Body of pancreas (tissue), 4 donors: ENCODE measurements around the gene CAMK2N2.

Experiments
- POLR2A ChIP-seq, 3 donors: fragments of 450-650 bp; IDR thresholded peaks; one replicate each; pipeline ENCODE4 v1.6.1; 2016; ENCODE audit warnings: antibody characterized with exemption in 3 of 3, mild to moderate bottlenecking in 2 of 3
- TF ChIP-seq, protein P1 (sequence below), 7 experiments: fragments of 450-650 bp in 4 of 7; fragments of 200-600 bp in 3 of 7; sonication (generic) in 3 of 7; IDR thresholded peaks; one replicate each; pipeline ENCODE4 v1.5.1; 2016 to 2019; ENCODE audit warnings: antibody characterized with exemption in 7 of 7

DNA sequence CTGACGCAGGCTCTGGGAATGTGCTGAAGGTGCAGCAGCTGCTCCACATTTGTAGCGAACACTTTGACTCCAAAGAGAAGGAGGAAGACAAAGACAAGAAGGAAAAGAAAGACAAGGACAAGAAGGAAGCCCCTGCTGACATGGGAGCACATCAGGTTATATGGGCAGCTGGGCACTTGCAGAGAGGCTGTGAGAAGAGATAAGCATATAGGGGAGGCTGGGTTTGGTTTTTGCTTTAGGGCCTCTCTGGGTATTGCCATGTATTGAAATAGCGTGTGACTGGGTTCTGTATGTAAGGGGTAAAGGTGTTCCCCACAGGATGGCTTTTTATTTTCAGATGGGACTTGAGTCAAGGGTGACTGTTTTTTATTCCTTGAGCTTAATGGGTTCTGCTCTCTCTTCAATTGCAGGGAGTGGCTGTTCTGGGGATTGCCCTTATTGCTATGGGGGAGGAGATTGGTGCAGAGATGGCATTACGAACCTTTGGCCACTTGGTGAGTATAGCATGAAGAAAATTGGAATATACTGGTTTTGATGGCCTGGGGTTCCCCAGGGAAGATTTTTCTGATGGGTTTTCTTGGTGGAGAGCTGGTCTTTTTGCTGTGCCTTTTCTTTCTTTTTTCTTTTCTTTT lies 45.1 kb upstream of the CAMK2N2 start:
- TF ChIP-seq, protein P1, sequence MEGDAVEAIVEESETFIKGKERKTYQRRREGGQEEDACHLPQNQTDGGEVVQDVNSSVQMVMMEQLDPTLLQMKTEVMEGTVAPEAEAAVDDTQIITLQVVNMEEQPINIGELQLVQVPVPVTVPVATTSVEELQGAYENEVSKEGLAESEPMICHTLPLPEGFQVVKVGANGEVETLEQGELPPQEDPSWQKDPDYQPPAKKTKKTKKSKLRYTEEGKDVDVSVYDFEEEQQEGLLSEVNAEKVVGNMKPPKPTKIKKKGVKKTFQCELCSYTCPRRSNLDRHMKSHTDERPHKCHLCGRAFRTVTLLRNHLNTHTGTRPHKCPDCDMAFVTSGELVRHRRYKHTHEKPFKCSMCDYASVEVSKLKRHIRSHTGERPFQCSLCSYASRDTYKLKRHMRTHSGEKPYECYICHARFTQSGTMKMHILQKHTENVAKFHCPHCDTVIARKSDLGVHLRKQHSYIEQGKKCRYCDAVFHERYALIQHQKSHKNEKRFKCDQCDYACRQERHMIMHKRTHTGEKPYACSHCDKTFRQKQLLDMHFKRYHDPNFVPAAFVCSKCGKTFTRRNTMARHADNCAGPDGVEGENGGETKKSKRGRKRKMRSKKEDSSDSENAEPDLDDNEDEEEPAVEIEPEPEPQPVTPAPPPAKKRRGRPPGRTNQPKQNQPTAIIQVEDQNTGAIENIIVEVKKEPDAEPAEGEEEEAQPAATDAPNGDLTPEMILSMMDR (IDR thresholded peaks at IDR 0.05) = no peak
- TF ChIP-seq POLR2A (IDR thresholded peaks at IDR 0.05) = no peak
